ENCODE data around the gene MIER3. TPM values are rescaled to one million over a fixed set of nuclear protein-coding genes. Genes with fewer than 3 reads are reported as not detected.

MIER3 gene
- total and polyA plus RNA-seq, 9 of the 15 experiments (the other 6 are each of a cell fraction or from before 2014, with no cell fraction given) = 4.1 to 29.3 (median 13.0) TPM

DNA sequence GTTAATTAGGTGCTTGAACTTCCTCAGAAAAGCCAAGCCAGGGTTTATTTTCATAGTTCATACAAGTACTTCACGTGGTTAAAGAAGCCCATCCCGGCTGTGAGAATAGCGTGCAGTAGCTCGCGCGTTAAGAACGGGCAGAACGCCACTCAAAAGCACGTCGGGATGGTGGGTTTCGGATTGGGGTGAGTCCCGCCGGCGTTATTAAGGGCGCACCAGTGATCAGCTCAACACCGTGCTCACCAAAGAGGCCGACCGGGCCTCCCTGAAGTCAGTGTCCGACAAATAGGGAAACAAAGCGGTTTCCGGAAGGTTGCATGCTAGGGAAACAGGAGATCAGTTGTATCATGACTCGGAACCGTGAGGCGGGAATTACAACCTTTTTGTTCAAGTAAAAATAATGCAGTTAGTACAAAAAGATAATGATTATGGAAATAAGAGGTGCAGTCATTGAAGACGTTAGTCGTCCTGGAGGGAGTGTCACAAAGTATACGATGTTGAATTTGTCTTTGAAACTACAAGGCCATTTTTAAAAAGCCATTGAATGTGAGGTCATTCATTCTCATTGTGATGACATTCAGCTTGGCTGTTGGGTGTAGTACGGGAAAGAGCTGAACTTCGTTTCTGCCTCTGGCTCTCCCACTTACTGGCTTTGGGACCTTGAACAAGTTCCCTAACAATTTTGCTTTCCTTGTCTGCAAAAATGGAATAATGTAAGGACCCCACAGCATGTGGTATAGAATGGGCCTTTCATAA lies 41.5 kb downstream of the MIER3 start (continued):
- TF ChIP-seq, protein P1, sequence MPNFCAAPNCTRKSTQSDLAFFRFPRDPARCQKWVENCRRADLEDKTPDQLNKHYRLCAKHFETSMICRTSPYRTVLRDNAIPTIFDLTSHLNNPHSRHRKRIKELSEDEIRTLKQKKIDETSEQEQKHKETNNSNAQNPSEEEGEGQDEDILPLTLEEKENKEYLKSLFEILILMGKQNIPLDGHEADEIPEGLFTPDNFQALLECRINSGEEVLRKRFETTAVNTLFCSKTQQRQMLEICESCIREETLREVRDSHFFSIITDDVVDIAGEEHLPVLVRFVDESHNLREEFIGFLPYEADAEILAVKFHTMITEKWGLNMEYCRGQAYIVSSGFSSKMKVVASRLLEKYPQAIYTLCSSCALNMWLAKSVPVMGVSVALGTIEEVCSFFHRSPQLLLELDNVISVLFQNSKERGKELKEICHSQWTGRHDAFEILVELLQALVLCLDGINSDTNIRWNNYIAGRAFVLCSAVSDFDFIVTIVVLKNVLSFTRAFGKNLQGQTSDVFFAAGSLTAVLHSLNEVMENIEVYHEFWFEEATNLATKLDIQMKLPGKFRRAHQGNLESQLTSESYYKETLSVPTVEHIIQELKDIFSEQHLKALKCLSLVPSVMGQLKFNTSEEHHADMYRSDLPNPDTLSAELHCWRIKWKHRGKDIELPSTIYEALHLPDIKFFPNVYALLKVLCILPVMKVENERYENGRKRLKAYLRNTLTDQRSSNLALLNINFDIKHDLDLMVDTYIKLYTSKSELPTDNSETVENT (CRISPR knock-in tag; IDR thresholded peaks at IDR 0.05) = no peak
- TF ChIP-seq, protein P2, sequence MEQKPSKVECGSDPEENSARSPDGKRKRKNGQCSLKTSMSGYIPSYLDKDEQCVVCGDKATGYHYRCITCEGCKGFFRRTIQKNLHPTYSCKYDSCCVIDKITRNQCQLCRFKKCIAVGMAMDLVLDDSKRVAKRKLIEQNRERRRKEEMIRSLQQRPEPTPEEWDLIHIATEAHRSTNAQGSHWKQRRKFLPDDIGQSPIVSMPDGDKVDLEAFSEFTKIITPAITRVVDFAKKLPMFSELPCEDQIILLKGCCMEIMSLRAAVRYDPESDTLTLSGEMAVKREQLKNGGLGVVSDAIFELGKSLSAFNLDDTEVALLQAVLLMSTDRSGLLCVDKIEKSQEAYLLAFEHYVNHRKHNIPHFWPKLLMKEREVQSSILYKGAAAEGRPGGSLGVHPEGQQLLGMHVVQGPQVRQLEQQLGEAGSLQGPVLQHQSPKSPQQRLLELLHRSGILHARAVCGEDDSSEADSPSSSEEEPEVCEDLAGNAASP (IDR thresholded peaks at IDR 0.05) = no peak
- TF ChIP-seq, protein P3, sequence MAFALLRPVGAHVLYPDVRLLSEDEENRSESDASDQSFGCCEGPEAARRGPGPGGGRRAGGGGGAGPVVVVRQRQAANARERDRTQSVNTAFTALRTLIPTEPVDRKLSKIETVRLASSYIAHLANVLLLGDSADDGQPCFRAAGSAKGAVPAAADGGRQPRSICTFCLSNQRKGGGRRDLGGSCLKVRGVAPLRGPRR (CRISPR knock-in tag; IDR thresholded peaks at IDR 0.05) = no peak
- TF ChIP-seq SMAD1 (IDR thresholded peaks at IDR 0.05; ENCODE audit: low read depth, low read length, partially characterized antibody) (no peak), ARID1B (IDR thresholded peaks at IDR 0.05) (no peak), SMAD3 (CRISPR knock-in tag; conservative IDR thresholded peaks at IDR 0.05) (no peak), ZNF165 (CRISPR knock-in tag; IDR thresholded peaks at IDR 0.05; ENCODE audit: borderline replicate concordance) (no peak), ZFX (CRISPR knock-in tag; IDR thresholded peaks at IDR 0.05) (peak; percentile 65; the same call in 1 of the 2 replicates), FOXK2 (conservative IDR thresholded peaks at IDR 0.05 in 1 of 2, IDR thresholded peaks at IDR 0.05 in 1 of 2; ENCODE audit: low read depth in 2 of 2) (peak; percentile 11 to 56; a peak in 2 of 4 replicates), NELFE (IDR thresholded peaks at IDR 0.05; ENCODE audit: insufficient read depth, insufficient read length) (no peak), MIER1 (IDR thresholded peaks at IDR 0.05; ENCODE audit: low read depth) (0 out of 2 replicates have a peak, but pooled peaks have one; percentile 27), SRSF1 (IDR thresholded peaks at IDR 0.05; ENCODE audit: low read depth, low read length) (no peak)
- TF ChIP-seq, protein P4, sequence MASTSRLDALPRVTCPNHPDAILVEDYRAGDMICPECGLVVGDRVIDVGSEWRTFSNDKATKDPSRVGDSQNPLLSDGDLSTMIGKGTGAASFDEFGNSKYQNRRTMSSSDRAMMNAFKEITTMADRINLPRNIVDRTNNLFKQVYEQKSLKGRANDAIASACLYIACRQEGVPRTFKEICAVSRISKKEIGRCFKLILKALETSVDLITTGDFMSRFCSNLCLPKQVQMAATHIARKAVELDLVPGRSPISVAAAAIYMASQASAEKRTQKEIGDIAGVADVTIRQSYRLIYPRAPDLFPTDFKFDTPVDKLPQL (IDR thresholded peaks at IDR 0.05; ENCODE audit: extremely low read depth, insufficient read length) = no peak
- TF ChIP-seq, protein P5, sequence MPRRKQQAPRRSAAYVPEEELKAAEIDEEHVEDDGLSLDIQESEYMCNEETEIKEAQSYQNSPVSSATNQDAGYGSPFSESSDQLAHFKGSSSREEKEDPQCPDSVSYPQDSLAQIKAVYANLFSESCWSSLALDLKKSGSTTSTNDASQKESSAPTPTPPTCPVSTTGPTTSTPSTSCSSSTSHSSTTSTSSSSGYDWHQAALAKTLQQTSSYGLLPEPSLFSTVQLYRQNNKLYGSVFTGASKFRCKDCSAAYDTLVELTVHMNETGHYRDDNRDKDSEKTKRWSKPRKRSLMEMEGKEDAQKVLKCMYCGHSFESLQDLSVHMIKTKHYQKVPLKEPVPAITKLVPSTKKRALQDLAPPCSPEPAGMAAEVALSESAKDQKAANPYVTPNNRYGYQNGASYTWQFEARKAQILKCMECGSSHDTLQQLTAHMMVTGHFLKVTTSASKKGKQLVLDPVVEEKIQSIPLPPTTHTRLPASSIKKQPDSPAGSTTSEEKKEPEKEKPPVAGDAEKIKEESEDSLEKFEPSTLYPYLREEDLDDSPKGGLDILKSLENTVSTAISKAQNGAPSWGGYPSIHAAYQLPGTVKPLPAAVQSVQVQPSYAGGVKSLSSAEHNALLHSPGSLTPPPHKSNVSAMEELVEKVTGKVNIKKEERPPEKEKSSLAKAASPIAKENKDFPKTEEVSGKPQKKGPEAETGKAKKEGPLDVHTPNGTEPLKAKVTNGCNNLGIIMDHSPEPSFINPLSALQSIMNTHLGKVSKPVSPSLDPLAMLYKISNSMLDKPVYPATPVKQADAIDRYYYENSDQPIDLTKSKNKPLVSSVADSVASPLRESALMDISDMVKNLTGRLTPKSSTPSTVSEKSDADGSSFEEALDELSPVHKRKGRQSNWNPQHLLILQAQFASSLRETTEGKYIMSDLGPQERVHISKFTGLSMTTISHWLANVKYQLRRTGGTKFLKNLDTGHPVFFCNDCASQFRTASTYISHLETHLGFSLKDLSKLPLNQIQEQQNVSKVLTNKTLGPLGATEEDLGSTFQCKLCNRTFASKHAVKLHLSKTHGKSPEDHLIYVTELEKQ (CRISPR knock-in tag; IDR thresholded peaks at IDR 0.05) = no peak; the same call in 1 of the 2 replicates
